IMR-90 (cell line): Measurements from ENCODE around the gene DNM3. TPM values are rescaled to one million over a fixed set of nuclear protein-coding genes. Genes with fewer than 3 reads are reported as not detected.

Experiments
- ATAC-seq: fragments of 200-7000 bp; cut with Tn5 transposase; 2 replicates; pipeline ENCODE4 v1.9.1; 2020; ENCODE audit warnings: low read depth, mild to moderate bottlenecking, moderate library complexity
- BruUV-seq: library from RNA; stranded (reverse); fragments of 400-500 nt; replicated peaks from 2 replicates; lab custom pipeline; 2021; lab: Mats Ljungman, UMichigan
- CTCF ChIA-PET: fragments of 300-600 bp; formaldehyde crosslinking; extraction: SDS; loops from one replicate; lab custom pipeline; 2021; ENCODE audit warnings: antibody characterized with exemption; lab: Yijun Ruan, JAX
- POLR2A ChIA-PET: fragments of 300-600 bp; sonication (Branson Sonifier 250); formaldehyde crosslinking; loops from one replicate; lab custom pipeline; 2022; ENCODE audit warnings: antibody characterized with exemption; ENCODE audit not compliant: unreplicated experiment; lab: Charles Lee
- DNase-seq: peaks from one replicate; pipeline ENCODE4 v3.0.0; 2013
- H2AFZ ChIP-seq: replicated peaks from 2 replicates; pipeline ENCODE3; 2013; ENCODE audit warnings: low read length, mild to moderate bottlenecking; ENCODE audit not compliant: poor library complexity
- H2AK5ac ChIP-seq: 2 replicates; pipeline ENCODE4 v1.6.1; 2013; ENCODE audit warnings: low read depth, low read length, inconsistent platforms
- H2AK9ac ChIP-seq: replicated peaks from 2 replicates; pipeline ENCODE3; 2013; ENCODE audit warnings: mild to moderate bottlenecking, low read depth, low read length, moderate library complexity; ENCODE audit not compliant: poor library complexity
- H2BK120ac ChIP-seq: 2 replicates; pipeline ENCODE4 v1.6.1; 2013; ENCODE audit warnings: low read depth, low read length, inconsistent platforms
- H2BK15ac ChIP-seq: 3 replicates; pipeline ENCODE4 v1.6.1; 2013; ENCODE audit warnings: low read depth, low read length, inconsistent platforms
- H2BK20ac ChIP-seq: 2 replicates; pipeline ENCODE4 v1.6.1; 2013; ENCODE audit warnings: low read depth, mild to moderate bottlenecking, inconsistent platforms, low read length, moderate library complexity
- H2BK5ac ChIP-seq: 2 replicates; pipeline ENCODE4 v1.6.1; 2013; ENCODE audit warnings: mild to moderate bottlenecking, low read depth, low read length, inconsistent platforms; ENCODE audit not compliant: poor library complexity, severe bottlenecking
- H3K14ac ChIP-seq: replicated peaks from 2 replicates; pipeline ENCODE4 v1.6.1; 2013; ENCODE audit warnings: low read depth, low read length, inconsistent platforms
- H3K18ac ChIP-seq: 2 replicates; pipeline ENCODE4 v1.6.1; 2013; ENCODE audit warnings: low read depth, low read length, control low read depth
- H3K23ac ChIP-seq: 2 replicates; pipeline ENCODE4 v1.6.1; 2013; ENCODE audit warnings: low read depth, low read length, inconsistent platforms
- H3K27ac ChIP-seq: 2 replicates; pipeline ENCODE4 v1.5.1; 2013; ENCODE audit warnings: mild to moderate bottlenecking, control low read depth, low read length; ENCODE audit not compliant: insufficient read depth
- H3K27me3 ChIP-seq: 2 replicates; pipeline ENCODE4 v1.6.1; 2013; ENCODE audit warnings: low read length; ENCODE audit not compliant: control insufficient read depth, insufficient read depth
- H3K36me3 ChIP-seq: 2 replicates; pipeline ENCODE4 v1.6.1; 2013; ENCODE audit warnings: low read length, mixed read lengths; ENCODE audit not compliant: control insufficient read depth, insufficient read depth
- H3K4ac ChIP-seq: 2 replicates; pipeline ENCODE4 v1.6.1; 2013; ENCODE audit warnings: low read depth, low read length, inconsistent platforms
- H3K4me1 ChIP-seq: 2 replicates; pipeline ENCODE4 v1.6.1; 2013; ENCODE audit warnings: low read length, mixed read lengths; ENCODE audit not compliant: control insufficient read depth, insufficient read depth
- H3K4me2 ChIP-seq: 2 replicates; pipeline ENCODE4 v1.6.1; 2013; ENCODE audit warnings: low read depth, mild to moderate bottlenecking, control low read depth, low read length, moderate library complexity
- H3K4me3 ChIP-seq: 2 replicates; pipeline ENCODE4 v1.5.1; 2013; ENCODE audit warnings: low read depth, mild to moderate bottlenecking, control low read depth, low read length, moderate library complexity; ENCODE audit not compliant: insufficient read depth
- H3K56ac ChIP-seq: 2 replicates; pipeline ENCODE4 v1.6.1; 2013; ENCODE audit warnings: low read length, inconsistent platforms; ENCODE audit not compliant: insufficient read depth; ENCODE audit errors: extremely low read depth
- H3K79me1 ChIP-seq, 2 experiments: 2 replicates each; pipeline ENCODE4 v1.6.1; 2013; ENCODE audit warnings: low read length in 2 of 2, inconsistent platforms in 1 of 2, low read depth in 1 of 2
- H3K9ac ChIP-seq: 2 replicates; pipeline ENCODE4 v1.6.1; 2013; ENCODE audit warnings: low read depth, low read length, control low read depth
- H3K9me1 ChIP-seq: 2 replicates; pipeline ENCODE4 v1.6.1; 2013; ENCODE audit warnings: low read length, inconsistent platforms; ENCODE audit not compliant: insufficient read depth
- H3K9me3 ChIP-seq: 2 replicates; pipeline ENCODE4 v1.6.1; 2013; ENCODE audit warnings: low read length; ENCODE audit not compliant: control insufficient read depth, insufficient read depth
- H4K20me1 ChIP-seq: 2 replicates; pipeline ENCODE4 v1.6.1; 2013; ENCODE audit warnings: low read length, inconsistent platforms; ENCODE audit not compliant: insufficient read depth
- H4K5ac ChIP-seq: 2 replicates; pipeline ENCODE4 v1.6.1; 2013; ENCODE audit warnings: mild to moderate bottlenecking, low read depth, low read length, control low read depth
- H4K8ac ChIP-seq, 2 experiments: 2 replicates each; pipeline ENCODE4 v1.6.1; 2013; ENCODE audit warnings: low read depth in 2 of 2, low read length in 2 of 2, control low read depth in 1 of 2, inconsistent platforms in 1 of 2
- H4K91ac ChIP-seq: 2 replicates; pipeline ENCODE4 v1.6.1; 2013; ENCODE audit warnings: low read depth, low read length, inconsistent platforms; ENCODE audit not compliant: insufficient read depth
- BHLHE40 ChIP-seq: fragments of 150-350 bp; IDR thresholded peaks from 2 replicates; pipeline ENCODE4 v1.6.1; 2016; ENCODE audit warnings: mild to moderate bottlenecking, low read depth, low read length
- CHD1 ChIP-seq: IDR thresholded peaks from 2 replicates; pipeline ENCODE4 v1.6.1; 2012; ENCODE audit warnings: low read depth, low read length, improper control_type of control experiment
- CTCF ChIP-seq: conservative IDR thresholded peaks from 2 replicates; pipeline ENCODE4 v1.5.1; 2012; ENCODE audit warnings: mild to moderate bottlenecking, low read depth, low read length, improper control_type of control experiment
- FOS ChIP-seq: fragments of 150-350 bp; IDR thresholded peaks from 2 replicates; pipeline ENCODE4 v1.6.1; 2016; ENCODE audit warnings: low read depth, low read length
- MAZ ChIP-seq: IDR thresholded peaks from 2 replicates; pipeline ENCODE4 v1.6.1; 2012; ENCODE audit warnings: low read depth, mild to moderate bottlenecking, low read length, improper control_type of control experiment, moderate library complexity, borderline replicate concordance
- MXI1 ChIP-seq: IDR thresholded peaks from 2 replicates; pipeline ENCODE4 v1.6.1; 2012; ENCODE audit warnings: low read depth, mild to moderate bottlenecking, low read length, moderate library complexity, borderline replicate concordance
- NFE2L2 ChIP-seq: fragments of 150-350 bp; IDR thresholded peaks from 2 replicates; pipeline ENCODE4 v1.6.1; 2016; ENCODE audit warnings: low read depth, mild to moderate bottlenecking, low read length
- POLR2A ChIP-seq: IDR thresholded peaks from 2 replicates; pipeline ENCODE4 v1.6.1; 2012; ENCODE audit warnings: mild to moderate bottlenecking, low read depth, low read length
- RCOR1 ChIP-seq: IDR thresholded peaks from 2 replicates; pipeline ENCODE4 v1.6.1; 2012; ENCODE audit warnings: mild to moderate bottlenecking, low read length, improper control_type of control experiment; ENCODE audit not compliant: insufficient replicate concordance
- RFX5 ChIP-seq: IDR thresholded peaks from 2 replicates; pipeline ENCODE4 v1.8.0; 2012; ENCODE audit warnings: low read depth, mild to moderate bottlenecking, low read length, moderate library complexity
- SMC3 ChIP-seq: fragments of 150-350 bp; IDR thresholded peaks from 2 replicates; pipeline ENCODE4 v1.6.1; 2016; ENCODE audit warnings: low read depth, mild to moderate bottlenecking, antibody characterized with exemption, low read length, moderate library complexity
- WGBS, 2 experiments: methylation state at CpG; one replicate each; pipeline versions ENCODE4 v1.1.5 to v1.1.7; 2013; ENCODE audit warnings: missing lambda C conversion rate in 2 of 2; ENCODE audit not compliant: insufficient read length in 1 of 2; ENCODE audit errors: extremely low coverage in 2 of 2; 5-methylcytosine and 5-hydroxymethylcytosine counted together
- dilution Hi-C: fragments of 300-500 bp; cut with HindIII; formaldehyde crosslinking; loops from one replicate; pipeline ENCODE4 v1.14.3; 2018; ENCODE audit warnings: low sequenced_read_pairs; ENCODE audit not compliant: unreplicated experiment
- in situ Hi-C: fragments of 300-500 bp; cut with MboI; formaldehyde crosslinking; loops from 3 replicates; pipeline ENCODE4 v1.14.3; 2019; ENCODE audit warnings: low sequenced_read_pairs, inconsistent platforms, mixed read lengths
- intact Hi-C: fragments of 100-400 bp; cut with micrococcal nuclease; formaldehyde crosslinking; loops from 2 replicates; pipeline ENCODE4 v1.10.0; 2022
- polyA plus RNA-seq, 3 experiments: library from polyadenylated mRNA; depleted of rRNA; stranded (reverse); fragments of >200 nt; gene quantifications; 2 replicates each; pipeline ENCODE4 v1.2.3, GENCODE V29; 2012; ENCODE audit warnings: low replicate concordance in 1 of 3
- total RNA-seq: library from RNA; depleted of rRNA; stranded (reverse); fragments of >200 nt; gene quantifications from 2 replicates; pipeline ENCODE4 v1.2.3, GENCODE V29; 2012
- TF ChIP-seq, protein P1 (sequence below): fragments of 150-350 bp; IDR thresholded peaks from 2 replicates; pipeline ENCODE4 v1.6.1; 2016; ENCODE audit warnings: low read depth, mild to moderate bottlenecking, low read length, moderate library complexity, borderline replicate concordance
- TF ChIP-seq, protein P2 (sequence below): fragments of 150-350 bp; IDR thresholded peaks from 2 replicates; pipeline ENCODE4 v1.6.1; 2017; ENCODE audit warnings: mild to moderate bottlenecking, antibody characterized with exemption, low read length, low read depth

Gene DNM3
- total and polyA plus RNA-seq, 2 of the 4 experiments (the other 2 are of a cell fraction): 0.36 TPM

- no peak overlapping the region for H2BK120ac ChIP-seq
- no peak overlapping the region for H2AK9ac ChIP-seq
- no peak overlapping the region for H2BK15ac ChIP-seq
- intact Hi-C loops: no loop called here
- no peak overlapping the region for H3K4ac ChIP-seq
- no peak overlapping the region for H2AFZ ChIP-seq
- H3K4me2 ChIP-seq: no peak overlapping the region
- H4K5ac ChIP-seq: no peak overlapping the region
- no peaks in the 10 kb centered on the region for H3K9me1 ChIP-seq
- dilution Hi-C loops: no loop called here
- H3K14ac ChIP-seq: no peak overlapping the region
- no peak overlapping the region for H3K27ac ChIP-seq
- H2BK20ac ChIP-seq: no peak overlapping the region
- no peak overlapping the region for H3K4me3 ChIP-seq
- in situ Hi-C loops: no loop called here
- H3K79me1 ChIP-seq: no peaks in the 10 kb centered on the region
- no peak for ATAC-seq
- no peak overlapping the region for H4K8ac ChIP-seq
- no peaks in the 10 kb centered on the region for H3K36me3 ChIP-seq
- no peak overlapping the region for H4K91ac ChIP-seq
- 33% methylated on average over 1 of the region's 2 CpGs; no CpG with 5 or more reads in 1 of the 2 experiments for WGBS, 2 experiments
- no peaks in the 10 kb centered on the region for H3K9me3 ChIP-seq
- no peak for TF ChIP-seq CTCF
- TF ChIP-seq MXI1: no peak
- TF ChIP-seq CHD1: no peak
- TF ChIP-seq, protein P1, sequence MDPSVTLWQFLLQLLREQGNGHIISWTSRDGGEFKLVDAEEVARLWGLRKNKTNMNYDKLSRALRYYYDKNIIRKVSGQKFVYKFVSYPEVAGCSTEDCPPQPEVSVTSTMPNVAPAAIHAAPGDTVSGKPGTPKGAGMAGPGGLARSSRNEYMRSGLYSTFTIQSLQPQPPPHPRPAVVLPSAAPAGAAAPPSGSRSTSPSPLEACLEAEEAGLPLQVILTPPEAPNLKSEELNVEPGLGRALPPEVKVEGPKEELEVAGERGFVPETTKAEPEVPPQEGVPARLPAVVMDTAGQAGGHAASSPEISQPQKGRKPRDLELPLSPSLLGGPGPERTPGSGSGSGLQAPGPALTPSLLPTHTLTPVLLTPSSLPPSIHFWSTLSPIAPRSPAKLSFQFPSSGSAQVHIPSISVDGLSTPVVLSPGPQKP: no peak
- no peak for TF ChIP-seq SMC3
- TF ChIP-seq MAZ: no peak
- TF ChIP-seq RCOR1: no peak
- TF ChIP-seq FOS: no peak
- no peak for TF ChIP-seq NFE2L2
- TF ChIP-seq RFX5: no peak
- TF ChIP-seq POLR2A: no peak
- TF ChIP-seq, protein P2, sequence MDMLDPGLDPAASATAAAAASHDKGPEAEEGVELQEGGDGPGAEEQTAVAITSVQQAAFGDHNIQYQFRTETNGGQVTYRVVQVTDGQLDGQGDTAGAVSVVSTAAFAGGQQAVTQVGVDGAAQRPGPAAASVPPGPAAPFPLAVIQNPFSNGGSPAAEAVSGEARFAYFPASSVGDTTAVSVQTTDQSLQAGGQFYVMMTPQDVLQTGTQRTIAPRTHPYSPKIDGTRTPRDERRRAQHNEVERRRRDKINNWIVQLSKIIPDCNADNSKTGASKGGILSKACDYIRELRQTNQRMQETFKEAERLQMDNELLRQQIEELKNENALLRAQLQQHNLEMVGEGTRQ: no peak
- TF ChIP-seq BHLHE40: no peak
- no peak overlapping the region for H3K56ac ChIP-seq
- no TSS peak for BruUV-seq
- DNase-seq: no peak
- no peak overlapping the region for H3K9ac ChIP-seq
- POLR2A ChIA-PET: no interaction called here
- no peak overlapping the region for H2AK5ac ChIP-seq
- H3K4me1 ChIP-seq: no peaks in the 10 kb centered on the region
- no peak overlapping the region for H3K23ac ChIP-seq
- H2BK5ac ChIP-seq: no peak overlapping the region
- no peaks in the 10 kb centered on the region; the same call in 1 of the 2 replicates for H3K27me3 ChIP-seq
- CTCF ChIA-PET: no interaction called here
- H4K20me1 ChIP-seq: no peaks in the 10 kb centered on the region
- H3K18ac ChIP-seq: no peak overlapping the region
These were observed 71.3 kb downstream of the DNM3 start for GRCh38 chr1:171912509-171913175.
